ENCODE measurements around the gene CFAP61.

GRCh38 chr20:20210327-20210726, 158.0 kb downstream of the CFAP61 start:
- TF ChIP-seq EZH2 (IDR thresholded peaks at IDR 0.05; ENCODE audit: borderline replicate concordance, low read depth, low read length), result no peak
- TF ChIP-seq, protein P1, sequence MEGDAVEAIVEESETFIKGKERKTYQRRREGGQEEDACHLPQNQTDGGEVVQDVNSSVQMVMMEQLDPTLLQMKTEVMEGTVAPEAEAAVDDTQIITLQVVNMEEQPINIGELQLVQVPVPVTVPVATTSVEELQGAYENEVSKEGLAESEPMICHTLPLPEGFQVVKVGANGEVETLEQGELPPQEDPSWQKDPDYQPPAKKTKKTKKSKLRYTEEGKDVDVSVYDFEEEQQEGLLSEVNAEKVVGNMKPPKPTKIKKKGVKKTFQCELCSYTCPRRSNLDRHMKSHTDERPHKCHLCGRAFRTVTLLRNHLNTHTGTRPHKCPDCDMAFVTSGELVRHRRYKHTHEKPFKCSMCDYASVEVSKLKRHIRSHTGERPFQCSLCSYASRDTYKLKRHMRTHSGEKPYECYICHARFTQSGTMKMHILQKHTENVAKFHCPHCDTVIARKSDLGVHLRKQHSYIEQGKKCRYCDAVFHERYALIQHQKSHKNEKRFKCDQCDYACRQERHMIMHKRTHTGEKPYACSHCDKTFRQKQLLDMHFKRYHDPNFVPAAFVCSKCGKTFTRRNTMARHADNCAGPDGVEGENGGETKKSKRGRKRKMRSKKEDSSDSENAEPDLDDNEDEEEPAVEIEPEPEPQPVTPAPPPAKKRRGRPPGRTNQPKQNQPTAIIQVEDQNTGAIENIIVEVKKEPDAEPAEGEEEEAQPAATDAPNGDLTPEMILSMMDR (IDR thresholded peaks at IDR 0.05 in 2 of 3, conservative IDR thresholded peaks at IDR 0.05 in 1 of 3; ENCODE audit: insufficient read depth in 2 of 3, low read depth in 1 of 3, low read length in 3 of 3), result no peak
